SK-N-SH (cell line): ENCODE measurements around the gene ANAPC5.

Experiments used
- CHD2 ChIP-seq: fragments of 150-350 bp; IDR thresholded peaks from 2 replicates; pipeline ENCODE4 v1.6.1; 2018; ENCODE audit warnings: low read length; ENCODE audit not compliant: partially characterized antibody
- NFIC ChIP-seq: IDR thresholded peaks from 2 replicates; pipeline ENCODE4 v1.4.0; 2012; ENCODE audit warnings: borderline replicate concordance
- YY1 ChIP-seq: IDR thresholded peaks from 2 replicates; pipeline ENCODE4 v1.4.0; 2012; ENCODE audit warnings: low read depth, mild to moderate bottlenecking
- TF ChIP-seq, protein P1 (sequence below): fragments of 200-600 bp; sonication (generic); IDR thresholded peaks from 2 replicates; pipeline ENCODE4 v1.6.1; 2017; ENCODE audit warnings: antibody characterized with exemption, mild to moderate bottlenecking, moderate library complexity

DNA sequence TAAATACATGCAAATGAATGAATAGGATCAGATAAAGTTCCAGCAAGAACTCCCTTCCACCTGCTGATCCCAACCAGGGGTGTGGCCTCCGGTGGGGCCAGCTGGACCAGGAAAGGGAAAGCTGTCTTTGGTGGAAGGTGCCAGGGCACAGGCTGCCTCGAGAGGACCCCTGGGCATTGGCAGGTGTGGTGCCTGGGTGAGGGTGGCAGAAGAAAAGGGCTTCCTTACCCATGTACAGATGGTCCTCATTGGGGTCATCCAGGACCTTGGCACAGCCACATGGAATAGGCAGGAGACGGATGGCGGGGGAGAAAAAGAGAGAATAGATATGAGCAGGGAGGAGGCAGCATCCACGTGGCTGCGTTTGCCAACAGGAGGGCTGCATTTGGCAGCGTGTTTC is 92.1 kb downstream of the ANAPC5 start:
- TF ChIP-seq YY1 (no peak), NFIC (no peak), CHD2 (no peak)
- TF ChIP-seq, protein P1, sequence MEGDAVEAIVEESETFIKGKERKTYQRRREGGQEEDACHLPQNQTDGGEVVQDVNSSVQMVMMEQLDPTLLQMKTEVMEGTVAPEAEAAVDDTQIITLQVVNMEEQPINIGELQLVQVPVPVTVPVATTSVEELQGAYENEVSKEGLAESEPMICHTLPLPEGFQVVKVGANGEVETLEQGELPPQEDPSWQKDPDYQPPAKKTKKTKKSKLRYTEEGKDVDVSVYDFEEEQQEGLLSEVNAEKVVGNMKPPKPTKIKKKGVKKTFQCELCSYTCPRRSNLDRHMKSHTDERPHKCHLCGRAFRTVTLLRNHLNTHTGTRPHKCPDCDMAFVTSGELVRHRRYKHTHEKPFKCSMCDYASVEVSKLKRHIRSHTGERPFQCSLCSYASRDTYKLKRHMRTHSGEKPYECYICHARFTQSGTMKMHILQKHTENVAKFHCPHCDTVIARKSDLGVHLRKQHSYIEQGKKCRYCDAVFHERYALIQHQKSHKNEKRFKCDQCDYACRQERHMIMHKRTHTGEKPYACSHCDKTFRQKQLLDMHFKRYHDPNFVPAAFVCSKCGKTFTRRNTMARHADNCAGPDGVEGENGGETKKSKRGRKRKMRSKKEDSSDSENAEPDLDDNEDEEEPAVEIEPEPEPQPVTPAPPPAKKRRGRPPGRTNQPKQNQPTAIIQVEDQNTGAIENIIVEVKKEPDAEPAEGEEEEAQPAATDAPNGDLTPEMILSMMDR: no peak
